Astrocyte (in vitro differentiated cells and primary cell): ENCODE results near the gene TAP1. TPM values are rescaled to one million over a fixed set of nuclear protein-coding genes. Genes with fewer than 3 reads are reported as not detected.
A peak's percentile ranks its signal among the peaks of the same experiment; 100 is the strongest.

Experiments used
- DNase-seq: peaks from one replicate; pipeline ENCODE4 v3.0.0-alpha.2; 2010; ENCODE audit warnings: low read depth
- FAIRE-seq: peaks from 2 replicates; lab custom pipeline; 2011; peaks lifted over from hg19 to GRCh38; lab: Jason Lieb, UNC
- H2AFZ ChIP-seq: 2 replicates; pipeline ENCODE4 v1.6.0; 2012; ENCODE audit warnings: low read depth, low read length, inconsistent platforms
- H3K27ac ChIP-seq: 2 replicates; pipeline ENCODE4 v1.5.1; 2011; ENCODE audit warnings: low read depth, low read length, inconsistent platforms
- H3K27me3 ChIP-seq: 2 replicates; pipeline ENCODE4 v1.6.0; 2011; ENCODE audit warnings: low read length, inconsistent platforms; ENCODE audit not compliant: insufficient read depth
- H3K36me3 ChIP-seq: 2 replicates; pipeline ENCODE4 v1.5.1; 2011; ENCODE audit warnings: low read length, inconsistent platforms; ENCODE audit not compliant: insufficient read depth
- H3K4me1 ChIP-seq: 2 replicates; pipeline ENCODE4 v1.5.1; 2011; ENCODE audit warnings: low read length, inconsistent platforms; ENCODE audit not compliant: insufficient read depth
- H3K4me2 ChIP-seq: 2 replicates; pipeline ENCODE4 v1.6.0; 2012; ENCODE audit warnings: low read length, inconsistent platforms
- H3K4me3 ChIP-seq: 2 replicates; pipeline ENCODE4 v1.5.1; 2011; ENCODE audit warnings: low read depth, mild to moderate bottlenecking, low read length, inconsistent platforms; ENCODE audit not compliant: insufficient read depth
- H3K79me2 ChIP-seq: 2 replicates; pipeline ENCODE4 v1.6.0; 2012; ENCODE audit warnings: mild to moderate bottlenecking, low read length, inconsistent platforms; ENCODE audit not compliant: insufficient read depth
- H3K9ac ChIP-seq: 2 replicates; pipeline ENCODE4 v1.6.0; 2012; ENCODE audit warnings: mild to moderate bottlenecking, low read length, inconsistent platforms
- H3K9me3 ChIP-seq: 2 replicates; pipeline ENCODE4 v1.5.1; 2012; ENCODE audit warnings: low read depth, mild to moderate bottlenecking, low read length, inconsistent platforms; ENCODE audit not compliant: insufficient read depth
- H4K20me1 ChIP-seq: 2 replicates; pipeline ENCODE4 v1.6.0; 2012; ENCODE audit warnings: low read length, inconsistent platforms; ENCODE audit not compliant: insufficient read depth
- H3K27ac Mint-ChIP-seq: one replicate; pipeline ENCODE4 v1.8.0; 2021; ENCODE audit warnings: mild to moderate bottlenecking, mixed read lengths; ENCODE audit not compliant: unreplicated experiment
- H3K27me3 Mint-ChIP-seq: one replicate; pipeline ENCODE4 v1.8.0; 2021; ENCODE audit warnings: low read depth, mixed read lengths; ENCODE audit not compliant: unreplicated experiment
- H3K36me3 Mint-ChIP-seq: one replicate; pipeline ENCODE4 v1.8.0; 2021; ENCODE audit warnings: low read depth, mixed read lengths; ENCODE audit not compliant: unreplicated experiment
- H3K4me1 Mint-ChIP-seq: one replicate; pipeline ENCODE4 v1.8.0; 2021; ENCODE audit warnings: low read depth, mixed read lengths; ENCODE audit not compliant: unreplicated experiment
- H3K4me3 Mint-ChIP-seq: one replicate; pipeline ENCODE4 v1.8.0; 2021; ENCODE audit warnings: mild to moderate bottlenecking, moderate library complexity, mixed read lengths; ENCODE audit not compliant: unreplicated experiment
- H3K9me3 Mint-ChIP-seq: one replicate; pipeline ENCODE4 v1.8.0; 2021; ENCODE audit warnings: mild to moderate bottlenecking, mixed read lengths; ENCODE audit not compliant: unreplicated experiment
- EZH2 ChIP-seq: IDR thresholded peaks from 2 replicates; pipeline ENCODE4 v1.6.1; 2012; ENCODE audit warnings: mild to moderate bottlenecking, low read length, inconsistent platforms; ENCODE audit not compliant: insufficient read depth
- total RNA-seq: library from RNA; stranded (reverse); gene quantifications from 2 replicates; pipeline ENCODE4 v1.2.1, GENCODE V29; 2021
- TF ChIP-seq, protein P1 (sequence below): IDR thresholded peaks from 2 replicates; pipeline ENCODE4 v1.5.1; 2011; ENCODE audit warnings: low read depth, mild to moderate bottlenecking, inconsistent platforms, low read length, moderate library complexity; ENCODE audit not compliant: insufficient read depth

The TAP1 gene
- total RNA-seq, 1 donor from 2014 or later = 135 TPM

DNA sequence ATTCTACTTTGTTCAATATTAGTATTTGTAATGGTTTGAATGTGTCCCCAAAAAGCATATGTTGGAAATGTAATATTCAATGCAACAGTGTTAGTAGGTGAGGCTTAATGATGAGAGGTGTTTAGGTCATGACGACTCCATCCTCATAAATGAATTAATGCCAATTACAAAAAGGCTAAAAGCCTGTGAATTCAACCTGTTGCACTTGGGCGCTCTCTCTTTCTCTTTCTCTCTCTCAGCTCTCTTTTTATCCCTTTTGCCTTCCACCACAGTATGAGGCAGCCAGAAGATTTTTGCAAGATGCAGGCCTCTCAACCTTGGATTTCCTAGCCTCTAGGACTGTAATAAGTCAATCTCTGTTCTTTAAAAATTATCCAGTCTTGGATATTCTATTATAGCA, 35.1 kb upstream of the TAP1 start:
- Mint-ChIP-seq H3K27ac (no peak overlapping the region), H3K4me3 (peak overlapping the region; percentile 58), H3K27me3 (no peaks in the 10 kb centered on the region), H3K9me3 (no peaks in the 10 kb centered on the region), H3K4me1 (no peaks in the 10 kb centered on the region), H3K36me3 (no peaks in the 10 kb centered on the region)
- H4K20me1 ChIP-seq = no peaks in the 10 kb centered on the region
- no peak overlapping the region for H3K27ac ChIP-seq
- TF ChIP-seq, protein P1, sequence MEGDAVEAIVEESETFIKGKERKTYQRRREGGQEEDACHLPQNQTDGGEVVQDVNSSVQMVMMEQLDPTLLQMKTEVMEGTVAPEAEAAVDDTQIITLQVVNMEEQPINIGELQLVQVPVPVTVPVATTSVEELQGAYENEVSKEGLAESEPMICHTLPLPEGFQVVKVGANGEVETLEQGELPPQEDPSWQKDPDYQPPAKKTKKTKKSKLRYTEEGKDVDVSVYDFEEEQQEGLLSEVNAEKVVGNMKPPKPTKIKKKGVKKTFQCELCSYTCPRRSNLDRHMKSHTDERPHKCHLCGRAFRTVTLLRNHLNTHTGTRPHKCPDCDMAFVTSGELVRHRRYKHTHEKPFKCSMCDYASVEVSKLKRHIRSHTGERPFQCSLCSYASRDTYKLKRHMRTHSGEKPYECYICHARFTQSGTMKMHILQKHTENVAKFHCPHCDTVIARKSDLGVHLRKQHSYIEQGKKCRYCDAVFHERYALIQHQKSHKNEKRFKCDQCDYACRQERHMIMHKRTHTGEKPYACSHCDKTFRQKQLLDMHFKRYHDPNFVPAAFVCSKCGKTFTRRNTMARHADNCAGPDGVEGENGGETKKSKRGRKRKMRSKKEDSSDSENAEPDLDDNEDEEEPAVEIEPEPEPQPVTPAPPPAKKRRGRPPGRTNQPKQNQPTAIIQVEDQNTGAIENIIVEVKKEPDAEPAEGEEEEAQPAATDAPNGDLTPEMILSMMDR = no peak
- TF ChIP-seq EZH2 = no peak
- H3K4me1 ChIP-seq = peaks cover 4% of the 10 kb centered on the region
- no peak overlapping the region for H3K4me3 ChIP-seq
- no peak for DNase-seq
- no peaks in the 10 kb centered on the region for H3K27me3 ChIP-seq
- H3K36me3 ChIP-seq = no peaks in the 10 kb centered on the region
- no peak overlapping the region for H3K9ac ChIP-seq
- no peaks in the 10 kb centered on the region for H3K79me2 ChIP-seq
- no peaks in the 10 kb centered on the region for H3K9me3 ChIP-seq
- H3K4me2 ChIP-seq = no peak overlapping the region
- no peak overlapping the region for H2AFZ ChIP-seq
- no peak for FAIRE-seq

DNA sequence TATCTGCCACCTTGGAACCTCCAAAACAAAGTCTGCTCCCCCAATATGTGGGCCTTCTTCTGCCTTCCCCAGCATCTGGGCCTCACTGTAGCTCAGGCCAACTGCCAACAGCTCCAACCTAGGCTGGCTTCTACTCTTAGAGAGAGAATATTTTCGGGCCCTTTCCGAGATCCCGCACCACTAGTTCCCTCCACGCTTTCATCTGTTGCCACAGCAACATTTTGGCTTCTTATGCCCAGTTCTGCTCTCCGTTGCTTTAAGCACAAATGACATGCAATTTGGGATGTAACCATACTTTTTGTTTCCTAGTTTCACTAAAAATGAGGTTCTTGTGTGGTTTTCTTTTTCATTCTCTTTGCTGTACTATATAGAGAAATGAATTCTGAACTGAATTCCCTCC, 34.1 kb upstream of the TAP1 start:
- Mint-ChIP-seq H3K27me3 (no peaks in the 10 kb centered on the region), H3K27ac (no peak overlapping the region), H3K4me1 (no peaks in the 10 kb centered on the region), H3K9me3 (no peaks in the 10 kb centered on the region), H3K36me3 (no peaks in the 10 kb centered on the region), H3K4me3 (peak overlapping the region; percentile 65)
- Histone ChIP-seq H3K27ac (no peak overlapping the region), H3K9ac (no peak overlapping the region), H3K4me1 (peaks cover 4% of the 10 kb centered on the region), H3K4me2 (no peak overlapping the region), H3K27me3 (no peaks in the 10 kb centered on the region), H4K20me1 (no peaks in the 10 kb centered on the region), H3K9me3 (no peaks in the 10 kb centered on the region), H3K79me2 (no peaks in the 10 kb centered on the region), H3K4me3 (no peak overlapping the region), H2AFZ (no peak overlapping the region), H3K36me3 (no peaks in the 10 kb centered on the region)
- TF ChIP-seq, protein P1 = no peak
- TF ChIP-seq EZH2 = no peak
- no peak for DNase-seq
- FAIRE-seq = no peak

DNA sequence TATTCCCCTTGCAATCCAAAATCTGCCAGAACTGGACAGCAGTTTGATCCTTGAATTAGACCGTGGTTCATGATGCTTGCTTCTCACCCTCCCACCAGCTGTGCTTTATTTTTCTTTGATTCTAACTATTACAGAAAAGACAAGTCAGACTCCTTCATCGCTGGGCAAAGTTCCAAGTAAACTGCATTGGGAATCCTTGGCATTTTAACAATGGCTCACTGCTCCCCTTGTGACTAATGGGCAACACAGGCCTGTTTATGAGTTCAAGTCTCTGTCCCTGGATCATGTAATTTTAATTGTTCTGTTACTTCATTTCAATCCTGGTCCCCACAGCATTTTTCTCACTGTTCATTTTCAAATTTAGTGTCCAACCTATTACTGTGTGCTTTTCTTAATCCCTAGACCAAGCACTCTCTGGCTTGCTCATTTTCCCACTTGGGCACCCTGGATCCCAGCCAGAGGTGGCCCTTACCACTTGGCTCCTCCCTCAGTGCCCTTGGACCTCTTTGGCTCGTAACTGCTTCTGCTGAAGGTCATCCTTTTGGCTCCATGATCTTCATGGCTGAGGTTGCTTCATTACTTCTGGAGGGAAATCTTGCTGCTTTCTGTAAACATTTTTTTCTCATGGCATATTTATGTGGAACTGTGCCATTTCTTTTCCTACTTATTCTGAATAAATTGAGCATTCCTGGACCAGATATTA, 33.3 kb upstream of the TAP1 start:
- Mint-ChIP-seq H3K4me3 (no peak overlapping the region), H3K9me3 (no peaks in the 10 kb centered on the region), H3K27ac (no peak overlapping the region), H3K36me3 (no peaks in the 10 kb centered on the region), H3K4me1 (peaks cover 3% of the 10 kb centered on the region), H3K27me3 (no peaks in the 10 kb centered on the region)
- no peaks in the 10 kb centered on the region for H3K79me2 ChIP-seq
- no peaks in the 10 kb centered on the region for H3K27me3 ChIP-seq
- no peak overlapping the region for H3K9ac ChIP-seq
- no peak overlapping the region for H2AFZ ChIP-seq
- H3K4me2 ChIP-seq = no peak overlapping the region
- H3K9me3 ChIP-seq = no peaks in the 10 kb centered on the region
- peaks cover 7% of the 10 kb centered on the region for H3K4me1 ChIP-seq
- DNase-seq (peak; percentile 58), FAIRE-seq (no peak)
- H3K27ac ChIP-seq = no peak overlapping the region
- no peak overlapping the region for H3K4me3 ChIP-seq
- no peaks in the 10 kb centered on the region for H3K36me3 ChIP-seq
- TF ChIP-seq, protein P1 = no peak
- TF ChIP-seq EZH2 = no peak
- no peaks in the 10 kb centered on the region for H4K20me1 ChIP-seq
